ENCODE data around the gene LDHA. TPM values are rescaled to one million over a fixed set of nuclear protein-coding genes. Genes with fewer than 3 reads are reported as not detected.

The LDHA gene
- polyA plus RNA-seq (2013, experiment 1 of 2; ENCODE audit: insufficient read length): 1,756 TPM
- polyA plus RNA-seq (2013, experiment 2 of 2; ENCODE audit: insufficient read length): 1,744 TPM

- peak; percentile 97 for DNase-seq
Observed at GRCh38 chr11:18394275-18394927, at the start of gene LDHA. LDHA (plus strand) TSS chr11:18394563; CDS start chr11:18396843, 2,280 bp downstream.

GRCh38 chr11:18347471-18348125 is 46.8 kb upstream of the LDHA start:
- peak; percentile 84 for DNase-seq

DNA sequence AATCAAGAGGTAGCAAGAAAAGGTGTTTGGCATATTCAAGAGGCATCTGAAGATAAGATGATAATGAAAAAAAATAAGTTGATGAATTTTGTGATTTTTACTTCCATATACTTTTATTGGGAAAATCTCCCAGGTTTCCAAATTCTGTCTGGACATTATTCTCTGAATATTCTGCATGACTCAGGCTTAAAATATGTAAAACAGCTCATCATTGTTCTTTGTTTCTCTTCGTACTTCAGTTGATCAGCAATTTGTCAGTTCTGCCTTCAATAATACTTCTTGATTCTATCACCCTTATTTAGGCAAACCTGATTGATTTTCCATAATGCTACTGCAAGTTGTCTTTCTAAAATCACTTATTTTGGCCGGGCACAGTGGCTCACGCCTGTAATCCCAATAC is 41.8 kb upstream of the LDHA start:
- peak; percentile 33 for DNase-seq

DNA sequence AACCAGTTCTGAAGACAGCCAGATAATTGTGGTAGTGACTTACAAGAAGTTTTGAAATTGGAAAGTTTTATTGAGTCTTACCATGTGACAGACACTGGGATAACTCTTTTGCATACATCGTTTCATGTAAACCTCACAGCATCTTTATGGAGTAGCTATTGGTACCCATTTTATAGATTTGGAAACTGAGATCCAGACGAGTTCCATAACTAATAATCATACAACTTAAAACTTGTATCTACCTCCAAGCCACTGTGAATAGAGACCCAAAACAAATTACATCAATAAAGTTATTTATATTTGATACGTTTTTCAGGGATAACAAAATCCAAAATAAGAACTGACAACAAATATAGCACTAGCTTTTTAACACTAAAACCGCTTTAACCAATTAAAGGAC is 35.7 kb upstream of the LDHA start:
- no peak for DNase-seq

- no peak for DNase-seq
Observed at GRCh38 chr11:18361154-18361553, 33.2 kb upstream of the LDHA start.

GRCh38 chr11:18364495-18365073 is 29.8 kb upstream of the LDHA start:
- no peak for DNase-seq

DNA sequence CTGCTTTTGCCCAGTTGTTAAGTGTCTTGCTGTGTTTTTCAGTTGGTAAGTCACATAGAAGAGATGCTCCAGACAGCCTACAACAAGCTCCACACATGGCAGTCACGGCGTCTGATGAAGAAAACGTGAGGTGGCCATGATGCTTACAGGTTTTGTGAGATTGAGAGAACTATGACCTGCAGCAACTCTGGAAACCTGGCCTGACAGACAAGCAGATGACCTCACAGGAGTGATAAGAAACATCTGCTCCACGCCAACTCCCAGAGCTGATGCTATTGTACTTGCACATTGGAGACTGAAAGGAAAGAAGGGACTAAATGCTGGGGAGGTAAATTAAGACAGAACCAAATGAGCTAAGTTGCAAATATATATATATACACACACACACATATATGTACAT is 28.6 kb upstream of the LDHA start:
- no peak for DNase-seq

DNA sequence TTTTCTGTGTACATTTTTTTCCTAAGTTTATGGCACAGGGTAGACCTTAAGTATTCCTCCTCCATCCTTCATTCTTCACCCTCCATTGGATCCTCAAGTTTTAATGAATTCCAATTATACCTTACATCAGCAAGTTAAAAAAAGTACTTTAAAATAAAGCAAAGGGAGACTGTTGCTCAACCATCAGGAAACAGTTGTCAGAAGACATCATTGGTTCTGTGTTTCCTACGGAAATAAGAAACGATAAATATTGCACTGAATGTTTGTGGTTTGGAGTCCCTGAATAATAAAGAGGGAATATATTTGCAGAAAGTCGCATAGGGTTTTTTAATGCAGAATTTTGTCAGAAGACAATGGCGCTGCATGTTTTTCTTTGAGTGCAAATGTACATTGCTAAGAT is 28.1 kb upstream of the LDHA start:
- DNase-seq: no peak

GRCh38 chr11:18367431-18367830 is 26.9 kb upstream of the LDHA start:
- DNase-seq: peak; percentile 23

GRCh38 chr11:18368221-18368620 is 26.1 kb upstream of the LDHA start:
- DNase-seq: peak; percentile 43

DNA sequence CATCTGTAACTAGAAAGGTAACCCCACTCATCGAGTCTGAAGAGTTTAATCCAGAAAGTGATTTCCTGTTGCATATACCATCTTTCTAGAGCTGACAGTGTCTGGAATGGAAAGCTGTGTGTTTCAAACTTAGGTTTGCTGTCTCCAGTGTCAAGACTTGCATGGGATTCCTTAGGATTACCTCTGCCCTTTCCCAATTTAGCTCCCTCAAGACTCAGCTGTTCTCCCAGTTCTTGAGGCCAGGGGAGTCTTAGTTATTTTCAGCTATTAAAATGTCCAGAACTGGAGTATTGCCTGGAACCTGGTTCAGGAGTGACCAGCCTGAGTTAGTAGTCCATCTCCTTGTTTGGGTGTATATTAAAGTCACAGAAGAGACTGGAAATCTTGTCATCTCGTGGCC is 25.0 kb upstream of the LDHA start:
- DNase-seq: no peak

DNA sequence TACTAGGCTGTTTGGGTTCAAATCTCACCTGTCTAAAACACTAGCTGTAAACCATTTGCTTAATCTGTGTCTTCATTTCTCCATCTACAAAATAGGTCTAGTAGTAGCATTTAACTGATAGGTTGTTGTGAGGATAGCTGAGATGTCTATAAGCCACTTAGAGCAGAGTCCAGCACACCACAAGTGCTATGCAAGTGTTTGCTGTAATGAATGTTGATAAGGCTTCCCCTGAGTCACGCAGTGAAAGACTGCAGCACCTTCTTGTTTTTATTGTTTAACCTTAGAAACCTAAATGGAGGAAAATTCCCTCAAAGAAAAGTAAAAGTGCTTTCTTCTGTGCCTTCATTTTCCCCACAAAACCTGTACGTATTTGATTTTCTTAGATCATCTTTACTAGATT is 23.1 kb upstream of the LDHA start:
- no peak for DNase-seq

DNA sequence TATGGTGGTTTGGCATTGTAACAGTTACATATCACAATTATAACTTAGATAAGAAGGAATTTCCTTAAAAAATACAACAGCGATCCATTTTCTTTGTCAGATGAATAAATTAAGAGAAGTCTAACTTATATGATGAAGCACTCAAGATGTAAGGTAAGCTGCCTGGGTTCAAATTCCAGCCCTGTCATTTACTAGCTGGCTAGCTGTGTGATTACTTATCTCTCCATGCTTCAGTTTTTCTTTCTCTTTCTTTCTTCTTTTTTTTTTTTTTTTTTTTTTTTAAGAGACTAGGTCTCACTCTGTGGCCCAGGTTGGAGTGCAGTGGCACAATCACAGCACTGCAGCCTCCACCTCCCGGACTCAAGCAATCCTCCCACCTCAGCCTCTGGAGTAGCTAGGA is 22.2 kb upstream of the LDHA start:
- DNase-seq: no peak

DNA sequence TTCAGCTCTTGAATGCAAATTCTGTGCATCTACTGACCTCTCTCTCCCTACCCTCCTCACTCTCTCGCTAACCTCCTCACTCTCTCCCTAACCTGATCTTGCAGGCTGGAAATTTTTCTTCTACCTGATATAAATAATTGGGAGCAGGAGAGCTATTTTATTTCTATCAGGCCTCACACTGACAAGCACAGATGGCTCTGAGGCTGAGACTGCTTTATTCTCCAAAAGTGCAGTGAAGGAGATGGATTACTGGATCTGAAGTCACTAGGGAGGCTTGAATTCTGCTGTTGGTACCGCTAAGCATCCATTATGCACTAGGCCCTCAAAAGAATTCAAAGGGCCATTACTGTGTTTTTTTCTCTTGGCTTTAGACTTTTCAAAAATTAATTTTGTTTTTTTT is 19.4 kb upstream of the LDHA start:
- DNase-seq: no peak

GRCh38 chr11:18375941-18376340 is 18.4 kb upstream of the LDHA start:
- DNase-seq: no peak

DNA sequence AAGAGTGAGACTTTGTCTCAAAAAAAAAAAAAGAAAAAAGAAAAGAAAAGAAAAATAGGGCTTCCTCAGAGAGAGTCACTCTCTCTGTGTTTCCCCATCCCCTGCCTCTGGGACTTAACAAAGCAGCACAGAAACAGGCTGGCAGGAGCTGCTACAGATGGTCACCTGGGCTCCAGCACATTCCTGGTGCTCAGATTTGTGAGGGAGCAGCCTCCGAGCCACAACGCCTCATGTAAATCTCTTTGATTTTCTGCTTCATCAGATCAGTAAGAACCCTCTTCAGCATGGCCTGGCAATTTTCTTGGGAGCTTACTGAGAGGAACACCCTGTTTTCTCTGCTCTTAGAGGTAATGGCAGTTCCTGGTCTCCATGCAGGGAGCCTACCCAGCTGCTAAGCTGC is 15.2 kb upstream of the LDHA start:
- DNase-seq: no peak

- peak; percentile 89 for DNase-seq
Observed at GRCh38 chr11:18383388-18384156, 10.8 kb upstream of the LDHA start.

- peak; percentile 74 for DNase-seq
Observed at GRCh38 chr11:18384157-18384641, 10.2 kb upstream of the LDHA start.

DNA sequence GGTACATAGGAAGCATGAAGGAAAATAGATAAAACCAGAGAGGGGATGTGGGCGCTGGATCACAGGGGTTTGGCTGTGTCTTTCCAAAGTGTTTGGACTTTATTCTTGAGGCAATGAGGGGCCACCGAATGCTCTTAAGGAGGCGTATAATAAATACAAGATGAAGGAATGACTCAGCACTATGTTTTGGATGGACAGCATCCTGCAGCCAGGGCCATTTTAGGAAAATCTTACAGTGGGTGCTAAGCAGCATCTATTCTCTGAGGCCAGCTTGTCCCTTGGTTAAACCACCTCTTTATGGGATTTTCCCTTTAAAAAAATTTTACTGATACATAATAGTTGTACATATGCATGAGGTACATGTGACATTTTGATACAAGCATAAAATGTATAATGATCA is 4.3 kb upstream of the LDHA start:
- no peak for DNase-seq

- DNase-seq: no peak
Observed at GRCh38 chr11:18392434-18393321, 1.7 kb upstream of the LDHA start.

GRCh38 chr11:18393581-18394274 is 635 bp upstream of the LDHA start:
- no peak for DNase-seq

Data from fibroblast of skin of abdomen (primary cell).